Activated T-cell treated with anti-CD3 and anti-CD28 coated beads, Interleukin-2, amount 50 U/mL, for 72 hours (primary cell): ENCODE measurements around the gene OGFR. TPM values are rescaled to one million over a fixed set of nuclear protein-coding genes. Genes with fewer than 3 reads are reported as not detected.
A peak's percentile ranks its signal among the peaks of the same experiment; 100 is the strongest.

Experiments
- ATAC-seq, 2 donors: fragments of 150-1000 bp; cut with Tn5 transposase; replicated peaks in 1 of 2; 2 replicates each; pipeline ENCODE4 v1.10.0; 2021; ENCODE audit warnings: moderate library complexity in 2 of 2, mild to moderate bottlenecking in 1 of 2
- DNase-seq, 2 donors: peaks; one replicate each; pipeline ENCODE4 v3.0.0; 2021 to 2022; ENCODE audit warnings: mixed read lengths in 1 of 2
- H3K27ac Mint-ChIP-seq: one replicate; pipeline ENCODE4 v1.8.0; 2022; ENCODE audit warnings: mild to moderate bottlenecking, moderate library complexity, mixed read lengths
- H3K27me3 Mint-ChIP-seq: one replicate; pipeline ENCODE4 v1.8.0; 2022; ENCODE audit warnings: low read depth, mixed read lengths
- H3K36me3 Mint-ChIP-seq, 2 donors: one replicate each; pipeline ENCODE4 v1.8.0; 2022; ENCODE audit warnings: mixed read lengths in 2 of 2, mild to moderate bottlenecking in 1 of 2; ENCODE audit not compliant: insufficient read depth in 2 of 2
- H3K4me1 Mint-ChIP-seq: one replicate; pipeline ENCODE4 v1.8.0; 2022; ENCODE audit warnings: low read depth, mixed read lengths
- H3K4me3 Mint-ChIP-seq, 2 donors: one replicate each; pipeline ENCODE4 v1.8.0; 2022; ENCODE audit warnings: mild to moderate bottlenecking in 2 of 2, mixed read lengths in 2 of 2, moderate library complexity in 2 of 2
- H3K9me3 Mint-ChIP-seq, 2 donors: one replicate each; pipeline ENCODE4 v1.8.0; 2022; ENCODE audit warnings: mixed read lengths in 2 of 2
- total RNA-seq, 2 donors: library from RNA; stranded (reverse); gene quantifications; one replicate each; pipeline ENCODE4 v1.2.3, GENCODE V29; 2022

The OGFR gene
- total RNA-seq = 10 to 100 TPM; 42.9 to 44.9 TPM

- H3K36me3 Mint-ChIP-seq = peaks cover 2 to 3% of the 10 kb centered on the region in 2 donors
- DNase-seq = peak; percentile 77 to 78
- H3K4me1 Mint-ChIP-seq = peaks cover 36% of the 10 kb centered on the region
- no peaks in the 10 kb centered on the region for H3K9me3 Mint-ChIP-seq
- peak; percentile 71 to 73 for ATAC-seq
- H3K4me3 Mint-ChIP-seq = peak within 1 kb of the TSS; percentile 92 to 97
- H3K27ac Mint-ChIP-seq = peak within 1 kb of the TSS; percentile 96
- no peaks in the 10 kb centered on the region for H3K27me3 Mint-ChIP-seq
Measured at GRCh38 chr20:62804627-62805154, at the start of gene OGFR. Gene OGFR, plus strand, starts transcription at chr20:62804835. Its CDS starts 25 bp downstream, at chr20:62804860.

- Mint-ChIP-seq H3K36me3 (no peaks in the 10 kb centered on the region), H3K4me1 (no peaks in the 10 kb centered on the region), H3K4me3 (no peak overlapping the region), H3K9me3 (no peaks in the 10 kb centered on the region), H3K27ac (no peak overlapping the region), H3K27me3 (peaks cover 8% of the 10 kb centered on the region)
- DNase-seq (no peak), ATAC-seq (no peak)
Measured at GRCh38 chr20:62754991-62755356, 49.7 kb upstream of the OGFR start.

GRCh38 chr20:62755817-62756724 is 48.6 kb upstream of the OGFR start:
- no peak overlapping the region for H3K27ac Mint-ChIP-seq
- DNase-seq (no peak), ATAC-seq (no peak)
- no peak overlapping the region for H3K4me3 Mint-ChIP-seq
- H3K36me3 Mint-ChIP-seq = no peaks in the 10 kb centered on the region
- no peaks in the 10 kb centered on the region for H3K9me3 Mint-ChIP-seq
- peaks cover 8% of the 10 kb centered on the region for H3K27me3 Mint-ChIP-seq
- H3K4me1 Mint-ChIP-seq = no peaks in the 10 kb centered on the region

GRCh38 chr20:62758226-62758912 is 46.3 kb upstream of the OGFR start:
- no peaks in the 10 kb centered on the region for H3K36me3 Mint-ChIP-seq
- DNase-seq (no peak), ATAC-seq (no peak)
- no peak overlapping the region for H3K27ac Mint-ChIP-seq
- H3K27me3 Mint-ChIP-seq = peaks cover 8% of the 10 kb centered on the region
- no peaks in the 10 kb centered on the region for H3K9me3 Mint-ChIP-seq
- H3K4me3 Mint-ChIP-seq = no peak overlapping the region
- no peaks in the 10 kb centered on the region for H3K4me1 Mint-ChIP-seq

GRCh38 chr20:62759981-62760431 is 44.6 kb upstream of the OGFR start:
- H3K4me1 Mint-ChIP-seq = no peaks in the 10 kb centered on the region
- no peak overlapping the region for H3K4me3 Mint-ChIP-seq
- H3K27ac Mint-ChIP-seq = no peak overlapping the region
- H3K36me3 Mint-ChIP-seq = no peaks in the 10 kb centered on the region
- ATAC-seq (no peak), DNase-seq (no peak)
- peaks cover 8% of the 10 kb centered on the region for H3K27me3 Mint-ChIP-seq
- no peaks in the 10 kb centered on the region for H3K9me3 Mint-ChIP-seq

GRCh38 chr20:62760471-62760855 is 44.2 kb upstream of the OGFR start:
- DNase-seq (no peak), ATAC-seq (no peak)
- Mint-ChIP-seq H3K27me3 (peaks cover 8% of the 10 kb centered on the region), H3K4me3 (no peak overlapping the region), H3K27ac (no peak overlapping the region), H3K4me1 (no peaks in the 10 kb centered on the region), H3K9me3 (no peaks in the 10 kb centered on the region), H3K36me3 (no peaks in the 10 kb centered on the region)

GRCh38 chr20:62760856-62761758 is 43.5 kb upstream of the OGFR start:
- H3K9me3 Mint-ChIP-seq = no peaks in the 10 kb centered on the region
- no peaks in the 10 kb centered on the region for H3K4me1 Mint-ChIP-seq
- H3K27ac Mint-ChIP-seq = no peak overlapping the region
- peaks cover 8% of the 10 kb centered on the region for H3K27me3 Mint-ChIP-seq
- no peaks in the 10 kb centered on the region for H3K36me3 Mint-ChIP-seq
- ATAC-seq (no peak), DNase-seq (no peak)
- no peak overlapping the region for H3K4me3 Mint-ChIP-seq

GRCh38 chr20:62761759-62762131 is 42.9 kb upstream of the OGFR start:
- H3K9me3 Mint-ChIP-seq = no peaks in the 10 kb centered on the region
- no peaks in the 10 kb centered on the region for H3K36me3 Mint-ChIP-seq
- H3K4me1 Mint-ChIP-seq = no peaks in the 10 kb centered on the region
- ATAC-seq = no peak
- no peak for DNase-seq
- H3K4me3 Mint-ChIP-seq = no peak overlapping the region
- no peak overlapping the region for H3K27ac Mint-ChIP-seq
- H3K27me3 Mint-ChIP-seq = peaks cover 5% of the 10 kb centered on the region

GRCh38 chr20:62762376-62762775 is 42.3 kb upstream of the OGFR start:
- Mint-ChIP-seq H3K9me3 (no peaks in the 10 kb centered on the region), H3K27ac (no peak overlapping the region), H3K36me3 (no peaks in the 10 kb centered on the region), H3K27me3 (no peaks in the 10 kb centered on the region), H3K4me1 (no peaks in the 10 kb centered on the region), H3K4me3 (no peak overlapping the region)
- no peak for ATAC-seq
- no peak for DNase-seq

GRCh38 chr20:62762801-62763368 is 41.8 kb upstream of the OGFR start:
- DNase-seq (no peak), ATAC-seq (no peak)
- Mint-ChIP-seq H3K4me3 (no peak overlapping the region), H3K27ac (no peak overlapping the region), H3K27me3 (no peaks in the 10 kb centered on the region), H3K9me3 (no peaks in the 10 kb centered on the region), H3K4me1 (no peaks in the 10 kb centered on the region), H3K36me3 (no peaks in the 10 kb centered on the region)

- no peak overlapping the region for H3K27ac Mint-ChIP-seq
- no peaks in the 10 kb centered on the region for H3K9me3 Mint-ChIP-seq
- ATAC-seq = no peak
- no peaks in the 10 kb centered on the region for H3K4me1 Mint-ChIP-seq
- no peak for DNase-seq
- H3K36me3 Mint-ChIP-seq = no peaks in the 10 kb centered on the region
- no peak overlapping the region for H3K4me3 Mint-ChIP-seq
- no peaks in the 10 kb centered on the region for H3K27me3 Mint-ChIP-seq
Measured at GRCh38 chr20:62763404-62763803, 41.2 kb upstream of the OGFR start.

- Mint-ChIP-seq H3K27me3 (no peaks in the 10 kb centered on the region), H3K27ac (no peak overlapping the region), H3K4me1 (no peaks in the 10 kb centered on the region), H3K4me3 (no peak overlapping the region), H3K36me3 (no peaks in the 10 kb centered on the region), H3K9me3 (no peaks in the 10 kb centered on the region)
- DNase-seq (no peak), ATAC-seq (no peak)
Measured at GRCh38 chr20:62764156-62764935, 40.3 kb upstream of the OGFR start.
